RWPE2 (cell line): Measurements from ENCODE around the gene ZBTB7C.

Experiments used
- ATAC-seq: fragments of 200-7000 bp; cut with Tn5 transposase; 3 replicates; pipeline ENCODE4 v1.9.1; 2021; ENCODE audit warnings: low read depth
- DNase-seq: peaks from one replicate; pipeline ENCODE4 v3.0.0-alpha.2; 2020; ENCODE audit warnings: low spot score
- H3K27ac ChIP-seq: fragments of 450-650 bp; 2 replicates; pipeline ENCODE4 v1.5.1; 2017; ENCODE audit warnings: mild to moderate bottlenecking; ENCODE audit not compliant: poor library complexity, severe bottlenecking
- H3K27me3 ChIP-seq: fragments of 250-450 bp; sonication (Bioruptor Pico); 2 replicates; pipeline ENCODE4 v1.5.1; 2021; ENCODE audit warnings: mild to moderate bottlenecking, moderate library complexity; ENCODE audit not compliant: insufficient read depth, poor library complexity, severe bottlenecking
- H3K36me3 ChIP-seq: fragments of 250-450 bp; sonication (Bioruptor Pico); 2 replicates; pipeline ENCODE4 v1.5.1; 2020; ENCODE audit warnings: low read depth, mild to moderate bottlenecking, moderate library complexity
- H3K4me1 ChIP-seq: fragments of 250-450 bp; sonication (Bioruptor Pico); 2 replicates; pipeline ENCODE4 v1.5.1; 2021; ENCODE audit warnings: mild to moderate bottlenecking, moderate library complexity; ENCODE audit not compliant: insufficient read depth, poor library complexity, severe bottlenecking
- H3K4me3 ChIP-seq: fragments of 250-450 bp; sonication (Bioruptor Pico); 2 replicates; pipeline ENCODE4 v1.5.1; 2021; ENCODE audit warnings: mild to moderate bottlenecking, moderate library complexity; ENCODE audit not compliant: severe bottlenecking
- H3K9me3 ChIP-seq: fragments of 250-450 bp; sonication (Bioruptor Pico); 2 replicates; pipeline ENCODE4 v1.5.1; 2021; ENCODE audit warnings: mild to moderate bottlenecking, moderate library complexity; ENCODE audit not compliant: severe bottlenecking
- TF ChIP-seq, protein P1 (sequence below): fragments of 450-650 bp; IDR thresholded peaks from one replicate; pipeline ENCODE4 v1.5.1; 2017; ENCODE audit warnings: mild to moderate bottlenecking, moderate library complexity; ENCODE audit not compliant: poor library complexity, severe bottlenecking

ZBTB7C gene

DNA sequence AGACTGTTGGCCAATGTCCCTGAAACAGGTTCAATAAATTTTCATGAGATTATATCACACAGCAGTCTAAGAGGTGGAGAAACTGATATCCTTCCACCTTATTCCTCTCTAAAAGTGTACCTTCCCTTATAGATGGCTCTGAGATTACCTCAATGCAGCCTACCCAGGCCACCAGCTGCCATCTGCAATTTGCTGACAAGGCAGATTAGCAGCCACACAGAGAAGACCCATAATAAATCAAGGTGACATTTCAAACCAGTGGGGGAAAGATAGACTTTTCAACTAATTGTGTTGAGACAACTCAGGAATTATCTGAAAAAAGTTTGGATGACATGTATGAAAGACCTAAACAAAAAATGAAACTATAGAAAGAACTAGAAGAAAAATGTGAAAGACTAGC lies 43.2 kb downstream of the ZBTB7C start:
- Histone ChIP-seq H3K4me3 (no peak overlapping the region), H3K27me3 (no peaks in the 10 kb centered on the region), H3K4me1 (no peaks in the 10 kb centered on the region), H3K9me3 (no peaks in the 10 kb centered on the region), H3K36me3 (no peaks in the 10 kb centered on the region), H3K27ac (no peak overlapping the region)
- TF ChIP-seq, protein P1, sequence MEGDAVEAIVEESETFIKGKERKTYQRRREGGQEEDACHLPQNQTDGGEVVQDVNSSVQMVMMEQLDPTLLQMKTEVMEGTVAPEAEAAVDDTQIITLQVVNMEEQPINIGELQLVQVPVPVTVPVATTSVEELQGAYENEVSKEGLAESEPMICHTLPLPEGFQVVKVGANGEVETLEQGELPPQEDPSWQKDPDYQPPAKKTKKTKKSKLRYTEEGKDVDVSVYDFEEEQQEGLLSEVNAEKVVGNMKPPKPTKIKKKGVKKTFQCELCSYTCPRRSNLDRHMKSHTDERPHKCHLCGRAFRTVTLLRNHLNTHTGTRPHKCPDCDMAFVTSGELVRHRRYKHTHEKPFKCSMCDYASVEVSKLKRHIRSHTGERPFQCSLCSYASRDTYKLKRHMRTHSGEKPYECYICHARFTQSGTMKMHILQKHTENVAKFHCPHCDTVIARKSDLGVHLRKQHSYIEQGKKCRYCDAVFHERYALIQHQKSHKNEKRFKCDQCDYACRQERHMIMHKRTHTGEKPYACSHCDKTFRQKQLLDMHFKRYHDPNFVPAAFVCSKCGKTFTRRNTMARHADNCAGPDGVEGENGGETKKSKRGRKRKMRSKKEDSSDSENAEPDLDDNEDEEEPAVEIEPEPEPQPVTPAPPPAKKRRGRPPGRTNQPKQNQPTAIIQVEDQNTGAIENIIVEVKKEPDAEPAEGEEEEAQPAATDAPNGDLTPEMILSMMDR, result no peak
- ATAC-seq (no peak), DNase-seq (no peak)

DNA sequence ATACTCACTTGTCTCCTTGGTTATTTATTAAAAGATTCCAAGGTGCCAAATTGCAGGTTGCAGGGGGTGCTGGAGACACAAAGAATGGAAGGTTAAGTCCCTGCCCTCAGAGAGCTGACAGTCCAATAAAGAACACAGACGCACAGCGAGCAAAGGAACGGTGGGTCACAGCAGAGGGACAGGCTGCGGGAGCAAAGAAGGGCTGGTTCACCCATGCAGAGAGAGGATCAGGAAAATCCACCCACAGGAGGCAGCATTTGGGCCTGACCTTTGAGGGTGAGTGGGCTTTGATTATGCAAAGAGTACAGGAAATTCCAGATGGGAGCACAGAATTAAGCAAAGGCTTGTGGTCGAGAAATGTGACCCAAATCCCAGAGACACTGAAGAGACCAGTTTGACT lies 45.0 kb downstream of the ZBTB7C start:
- ATAC-seq, result no peak
- no peaks in the 10 kb centered on the region for H3K9me3 ChIP-seq
- H3K27ac ChIP-seq, result no peak overlapping the region
- DNase-seq, result no peak
- H3K4me1 ChIP-seq, result no peaks in the 10 kb centered on the region
- no peaks in the 10 kb centered on the region for H3K27me3 ChIP-seq
- no peaks in the 10 kb centered on the region for H3K36me3 ChIP-seq
- H3K4me3 ChIP-seq, result no peak overlapping the region
- TF ChIP-seq, protein P1, result no peak

DNA sequence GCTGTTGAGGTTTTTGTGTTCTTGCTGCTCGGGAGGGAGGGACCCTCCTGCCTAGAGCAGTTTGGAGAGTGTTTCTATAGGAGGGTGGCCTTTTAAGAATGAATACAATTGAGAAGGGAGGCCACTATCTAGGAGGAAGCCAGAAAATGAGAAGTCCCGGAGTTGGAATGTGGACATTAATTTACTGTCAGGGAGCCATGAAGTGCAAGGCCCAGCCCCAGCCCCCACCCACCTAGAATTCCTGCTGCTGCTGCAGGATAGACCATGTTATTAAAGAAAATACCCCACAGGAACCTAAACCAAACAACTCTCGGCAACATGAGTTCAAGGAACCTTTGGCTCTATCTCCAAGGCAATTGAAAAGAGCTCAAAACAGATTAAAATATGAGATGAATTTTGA lies 46.0 kb downstream of the ZBTB7C start:
- H3K36me3 ChIP-seq, result no peaks in the 10 kb centered on the region
- DNase-seq, result no peak

DNA sequence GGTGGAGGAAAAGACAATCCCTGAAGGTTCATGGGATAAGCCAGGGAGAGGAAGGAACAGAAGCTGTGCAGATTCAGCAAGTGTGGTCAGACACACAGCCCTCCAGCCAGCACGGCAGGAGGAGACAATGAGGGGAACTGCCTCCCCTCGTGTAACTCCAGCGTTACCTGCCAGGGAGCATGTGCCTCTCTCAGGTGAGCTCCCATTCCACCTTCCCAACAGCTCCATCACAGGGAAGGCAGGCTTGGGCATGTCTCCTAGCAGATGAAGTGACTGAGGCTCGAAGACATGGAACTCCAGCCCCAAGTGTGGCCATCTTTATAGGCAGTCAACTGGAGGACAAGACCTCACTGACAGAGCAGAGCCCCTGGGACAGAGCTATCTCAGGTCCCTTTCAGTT lies 47.4 kb downstream of the ZBTB7C start:
- Histone ChIP-seq H3K4me3 (no peak overlapping the region), H3K36me3 (no peaks in the 10 kb centered on the region), H3K4me1 (no peaks in the 10 kb centered on the region), H3K27ac (no peak overlapping the region), H3K27me3 (no peaks in the 10 kb centered on the region), H3K9me3 (no peaks in the 10 kb centered on the region)
- TF ChIP-seq, protein P1, result no peak
- ATAC-seq (no peak), DNase-seq (no peak)

More for the DNA sequence above, 46.0 kb downstream of the ZBTB7C start:
- ATAC-seq, result no peak
- Histone ChIP-seq H3K9me3 (no peaks in the 10 kb centered on the region), H3K27ac (no peak overlapping the region), H3K4me3 (no peak overlapping the region), H3K4me1 (no peaks in the 10 kb centered on the region), H3K27me3 (no peaks in the 10 kb centered on the region)
- TF ChIP-seq, protein P1, result no peak

DNA sequence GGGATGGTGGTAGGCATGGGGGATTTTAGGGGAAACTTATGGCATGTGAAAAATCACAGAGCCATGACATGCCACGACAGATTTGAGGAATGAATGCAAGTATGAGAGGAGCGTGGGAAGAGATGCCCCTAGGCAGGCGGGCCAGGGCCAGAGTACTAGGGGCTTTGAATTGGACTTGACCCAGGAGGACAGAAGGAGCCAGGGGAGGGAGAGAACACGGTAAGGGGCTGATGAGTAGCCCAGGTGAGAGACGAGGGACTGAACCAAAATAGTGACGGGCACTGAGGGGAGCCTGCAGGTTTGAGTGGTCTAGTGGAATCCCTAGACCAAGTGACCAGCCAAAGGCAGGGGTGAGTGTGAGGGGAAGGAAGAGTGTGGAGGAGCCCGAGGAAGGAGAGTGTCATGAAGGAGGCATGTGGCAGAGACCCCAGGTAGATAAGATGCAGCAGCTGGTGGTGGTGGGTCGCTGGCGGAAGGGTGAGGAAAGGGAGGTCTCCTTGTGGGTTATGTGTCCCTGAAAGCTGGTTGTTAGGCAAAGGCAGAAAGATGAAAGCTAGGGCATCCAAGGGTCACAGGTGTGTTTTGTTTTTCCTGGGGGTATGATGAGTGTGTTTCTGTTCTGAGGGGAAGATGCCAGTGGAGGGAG lies 48.7 kb downstream of the ZBTB7C start:
- no peak for ATAC-seq
- DNase-seq, result no peak
- TF ChIP-seq, protein P1, result no peak
- H3K4me3 ChIP-seq, result no peak overlapping the region
- no peaks in the 10 kb centered on the region for H3K4me1 ChIP-seq
- no peaks in the 10 kb centered on the region for H3K36me3 ChIP-seq
- H3K27me3 ChIP-seq, result no peaks in the 10 kb centered on the region
- no peak overlapping the region for H3K27ac ChIP-seq
- no peaks in the 10 kb centered on the region for H3K9me3 ChIP-seq
